IgD-negative memory B cell (primary cell): ENCODE results near the gene DPF1. TPM values are rescaled to one million over a fixed set of nuclear protein-coding genes. Genes with fewer than 3 reads are reported as not detected.

Experiments
- H3K27ac Mint-ChIP-seq, 3 donors: one replicate each; pipeline ENCODE4 v1.8.0; 2020 to 2022; ENCODE audit warnings: mild to moderate bottlenecking in 3 of 3, mixed read lengths in 3 of 3, moderate library complexity in 1 of 3
- H3K27me3 Mint-ChIP-seq: one replicate; pipeline ENCODE4 v1.8.0; 2021; ENCODE audit warnings: mixed read lengths
- H3K36me3 Mint-ChIP-seq: one replicate; pipeline ENCODE4 v1.8.0; 2020; ENCODE audit warnings: mild to moderate bottlenecking, mixed read lengths
- H3K4me1 Mint-ChIP-seq, 3 donors: one replicate each; pipeline ENCODE4 v1.8.0; 2020 to 2022; ENCODE audit warnings: mixed read lengths in 3 of 3, mild to moderate bottlenecking in 1 of 3
- H3K4me3 Mint-ChIP-seq, 4 donors: one replicate each; pipeline ENCODE4 v1.8.0; 2020 to 2022; ENCODE audit warnings: mild to moderate bottlenecking in 4 of 4, mixed read lengths in 4 of 4, moderate library complexity in 3 of 4
- H3K9me3 Mint-ChIP-seq, 3 donors: one replicate each; pipeline ENCODE4 v1.8.0; 2020 to 2021; ENCODE audit warnings: mixed read lengths in 3 of 3, mild to moderate bottlenecking in 1 of 3
- polyA plus RNA-seq: library from polyadenylated mRNA; unstranded; fragments of 300-500 nt; fragmentation: Illumina TruSeq; gene quantifications from one replicate; pipeline ENCODE4 v1.2.3, GENCODE V29; 2021

The DPF1 gene
- polyA plus RNA-seq, 1 donor from 2014 or later = 0.24 TPM

DNA sequence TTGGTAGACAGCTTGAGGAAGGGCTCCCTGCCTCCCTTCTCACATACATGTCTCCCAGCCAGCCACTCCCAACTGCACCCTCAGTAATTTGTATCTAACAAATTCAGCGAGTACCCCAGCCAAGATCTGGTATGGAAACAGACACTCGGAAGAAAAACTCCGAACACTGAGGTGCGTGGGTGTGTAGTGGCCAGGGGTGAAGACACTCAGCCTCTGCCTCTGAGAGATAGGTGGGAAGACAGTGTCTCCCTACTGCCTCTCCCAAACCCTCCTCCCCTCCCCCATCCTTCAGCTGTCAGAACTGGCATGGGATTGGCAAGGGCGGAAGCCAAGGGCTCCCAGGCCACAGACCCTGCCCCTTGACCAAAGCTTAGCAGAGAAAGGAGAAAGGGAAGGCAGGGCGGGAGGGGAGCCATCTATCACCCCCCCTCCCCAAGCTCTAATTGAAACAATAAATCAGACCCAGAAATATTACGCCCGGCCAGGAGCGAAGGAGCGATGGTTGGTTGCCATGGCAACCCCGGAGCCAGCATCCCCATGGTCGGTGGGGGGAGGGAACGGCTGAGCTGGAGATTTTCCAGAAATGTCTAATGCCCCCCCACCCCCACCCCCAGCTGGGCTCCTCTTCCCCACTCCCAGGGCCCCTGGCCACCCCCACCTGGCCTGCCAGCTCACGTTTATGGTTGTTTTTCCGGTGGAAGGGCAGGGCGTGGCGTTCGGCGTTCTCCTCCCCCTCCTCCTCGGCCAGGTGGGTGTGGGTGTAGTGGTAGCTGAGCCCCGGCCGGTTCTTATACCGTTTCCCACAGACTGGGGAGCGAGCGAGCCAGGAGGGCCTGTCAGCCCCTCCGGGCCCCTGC is 7.0 kb downstream of the DPF1 start:
- peaks cover 0 to 4% (median 0%) of the 10 kb centered on the region in 3 donors for H3K9me3 Mint-ChIP-seq
- H3K27ac Mint-ChIP-seq = no peak overlapping the region
- no peak overlapping the region for H3K4me3 Mint-ChIP-seq
- H3K4me1 Mint-ChIP-seq = peaks cover 6 to 15% (median 11%) of the 10 kb centered on the region in 3 donors
- no peaks in the 10 kb centered on the region for H3K36me3 Mint-ChIP-seq
- peaks cover 46% of the 10 kb centered on the region for H3K27me3 Mint-ChIP-seq

DNA sequence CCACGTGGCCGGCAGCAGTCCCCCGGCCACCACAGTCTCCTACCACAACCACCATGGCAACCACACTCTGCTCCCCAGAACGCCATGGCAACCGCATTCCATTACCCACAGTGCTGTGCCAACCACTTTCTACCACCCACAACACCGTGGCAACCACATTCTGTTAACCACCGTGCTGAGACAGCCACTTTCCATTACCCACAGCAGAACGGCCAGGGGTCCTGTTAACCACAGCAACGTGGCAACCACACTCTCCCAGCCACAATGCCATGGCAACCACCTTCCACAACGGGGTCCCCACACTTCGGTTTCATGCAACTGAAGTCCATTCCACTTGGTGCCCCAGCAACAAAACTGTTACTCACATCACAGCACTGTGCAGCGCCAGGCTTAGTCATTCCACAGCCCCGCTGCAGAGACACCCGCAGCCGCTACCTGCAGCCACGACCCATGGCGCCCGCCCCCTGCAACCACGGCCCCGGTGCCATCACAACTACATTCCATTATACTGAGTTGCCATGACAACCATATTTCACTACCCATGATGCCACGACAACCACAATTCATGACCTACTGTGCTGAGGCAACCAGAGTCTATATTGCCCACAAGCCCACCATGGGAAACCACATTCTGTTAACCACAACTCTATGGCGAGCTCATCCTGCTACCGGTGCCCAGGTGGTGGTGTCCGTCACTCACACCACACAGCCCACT is 10.0 kb downstream of the DPF1 start:
- Mint-ChIP-seq H3K4me3 (peak overlapping the region in 3 of 4 donors; percentile 18 to 88 (median 82)), H3K27ac (peak overlapping the region; percentile 74 to 84 (median 82)), H3K36me3 (no peaks in the 10 kb centered on the region), H3K27me3 (peaks cover 45% of the 10 kb centered on the region), H3K4me1 (peaks cover 15 to 19% (median 16%) of the 10 kb centered on the region in 3 donors), H3K9me3 (peaks cover 0 to 4% (median 0%) of the 10 kb centered on the region in 3 donors)

DNA sequence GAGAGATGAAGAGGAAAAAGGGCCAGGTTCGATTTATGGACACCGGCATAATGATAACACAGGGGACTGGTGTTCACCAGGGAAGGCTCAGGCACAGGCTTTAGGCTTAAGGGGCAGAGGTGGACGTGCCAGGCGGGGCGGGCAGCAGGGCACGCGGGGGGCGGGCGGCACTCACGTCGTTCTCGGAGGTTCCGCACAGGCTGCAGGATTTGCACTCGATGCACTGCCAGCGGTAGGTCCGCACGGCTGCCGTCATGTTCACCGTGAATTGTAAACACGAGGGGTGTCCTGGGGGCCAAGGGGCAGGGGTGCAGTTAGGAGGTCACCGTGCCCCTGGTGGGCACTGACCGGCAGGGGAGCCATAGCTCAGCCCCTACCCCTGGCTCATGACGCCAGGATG is 10.6 kb downstream of the DPF1 start:
- peak overlapping the region in 1 of 4 donors; percentile 88 for H3K4me3 Mint-ChIP-seq
- H3K27ac Mint-ChIP-seq = peak overlapping the region; percentile 74 to 84 (median 82)
- H3K27me3 Mint-ChIP-seq = peaks cover 41% of the 10 kb centered on the region

DNA sequence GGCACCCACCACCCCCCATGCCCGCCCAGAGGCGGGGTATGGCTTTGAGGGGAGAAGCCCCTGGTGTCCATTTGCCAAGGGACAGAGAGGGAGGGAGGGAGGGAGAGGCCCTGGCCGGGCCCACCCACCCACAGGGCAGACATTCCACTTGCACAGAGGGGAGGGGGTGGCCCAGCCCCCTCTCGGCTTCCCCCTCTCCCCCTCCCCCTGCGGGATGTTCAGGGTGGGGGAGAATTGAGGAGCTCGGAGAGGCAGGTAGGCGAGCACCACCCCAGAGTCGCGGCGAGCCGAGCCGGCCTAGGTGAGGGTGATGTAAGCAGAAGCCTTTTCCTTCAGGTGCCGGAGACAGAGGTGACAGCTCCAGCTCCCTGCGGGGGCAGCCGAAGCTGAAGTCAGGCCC is 12.3 kb downstream of the DPF1 start:
- H3K9me3 Mint-ChIP-seq = peaks cover 0 to 4% (median 0%) of the 10 kb centered on the region in 3 donors
- H3K36me3 Mint-ChIP-seq = peaks cover 6% of the 10 kb centered on the region
- no peak overlapping the region for H3K27ac Mint-ChIP-seq
- peaks cover 15 to 21% (median 16%) of the 10 kb centered on the region in 3 donors for H3K4me1 Mint-ChIP-seq
- H3K4me3 Mint-ChIP-seq = no peak overlapping the region
- peaks cover 40% of the 10 kb centered on the region for H3K27me3 Mint-ChIP-seq

More for the DNA sequence above, 10.6 kb downstream of the DPF1 start:
- Mint-ChIP-seq H3K36me3 (no peaks in the 10 kb centered on the region), H3K4me1 (peaks cover 15 to 19% (median 16%) of the 10 kb centered on the region in 3 donors), H3K9me3 (peaks cover 0 to 4% (median 0%) of the 10 kb centered on the region in 3 donors)

DNA sequence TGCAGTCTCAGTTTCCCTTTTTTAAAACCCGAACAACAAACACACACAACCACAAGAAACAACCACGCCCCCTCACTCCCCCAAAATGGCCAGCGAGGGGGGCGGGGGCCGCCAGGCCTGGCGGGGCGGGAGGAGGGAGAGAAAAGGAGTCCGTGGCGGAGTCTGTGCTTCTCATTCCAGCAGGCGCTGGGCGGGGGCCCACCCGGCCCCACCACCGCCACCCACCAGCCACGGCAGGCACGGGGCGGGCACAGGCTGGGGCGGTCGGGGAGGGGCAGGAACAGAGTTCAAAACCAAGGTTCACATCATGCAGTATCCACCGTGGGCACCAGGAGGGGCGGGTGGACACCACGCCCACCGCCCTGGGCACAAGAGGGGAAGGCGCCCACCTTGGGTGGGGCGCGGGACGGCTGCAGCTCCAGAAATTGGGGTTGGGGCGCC is 12.9 kb downstream of the DPF1 start:
- peaks cover 0 to 4% (median 0%) of the 10 kb centered on the region in 3 donors for H3K9me3 Mint-ChIP-seq
- H3K27ac Mint-ChIP-seq = no peak overlapping the region
- H3K4me1 Mint-ChIP-seq = peaks cover 15 to 21% (median 16%) of the 10 kb centered on the region in 3 donors
- peak overlapping the region in 1 of 4 donors; percentile 30 for H3K4me3 Mint-ChIP-seq
- peaks cover 39% of the 10 kb centered on the region for H3K27me3 Mint-ChIP-seq
- H3K36me3 Mint-ChIP-seq = peaks cover 8% of the 10 kb centered on the region

DNA sequence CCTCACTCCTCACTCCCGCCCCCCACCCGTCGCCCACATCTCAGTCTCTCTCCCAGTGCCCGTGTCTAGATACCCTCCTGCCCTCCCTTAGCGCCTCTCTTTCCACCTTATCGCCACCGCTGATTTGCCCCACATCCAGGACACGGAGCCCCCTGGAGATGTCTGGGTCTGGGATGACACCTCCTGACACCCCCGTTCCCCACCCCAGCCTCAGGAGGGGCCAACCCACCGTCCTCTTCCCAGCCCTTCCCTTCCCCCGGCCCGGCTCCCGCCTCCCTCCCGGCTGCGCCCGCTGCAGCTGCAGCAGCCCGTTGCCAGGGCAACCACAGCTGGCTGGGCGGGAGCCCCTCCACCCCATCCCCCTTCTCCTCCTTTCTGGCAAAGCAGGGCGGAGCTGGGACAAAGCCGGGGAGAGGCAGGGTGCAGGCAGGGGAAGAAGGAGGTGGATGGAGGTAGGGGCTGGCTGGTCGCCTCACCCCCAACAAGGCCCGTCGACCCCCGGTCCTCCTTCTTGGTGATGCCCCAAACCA is 13.5 kb downstream of the DPF1 start:
- H3K27ac Mint-ChIP-seq = peak overlapping the region in 1 of 3 donors; percentile 25
- peaks cover 34% of the 10 kb centered on the region for H3K27me3 Mint-ChIP-seq
- peaks cover 0 to 4% (median 0%) of the 10 kb centered on the region in 3 donors for H3K9me3 Mint-ChIP-seq
- H3K4me1 Mint-ChIP-seq = peaks cover 15 to 21% (median 16%) of the 10 kb centered on the region in 3 donors
- peak overlapping the region in 1 of 4 donors; percentile 12 for H3K4me3 Mint-ChIP-seq
- peaks cover 8% of the 10 kb centered on the region for H3K36me3 Mint-ChIP-seq

DNA sequence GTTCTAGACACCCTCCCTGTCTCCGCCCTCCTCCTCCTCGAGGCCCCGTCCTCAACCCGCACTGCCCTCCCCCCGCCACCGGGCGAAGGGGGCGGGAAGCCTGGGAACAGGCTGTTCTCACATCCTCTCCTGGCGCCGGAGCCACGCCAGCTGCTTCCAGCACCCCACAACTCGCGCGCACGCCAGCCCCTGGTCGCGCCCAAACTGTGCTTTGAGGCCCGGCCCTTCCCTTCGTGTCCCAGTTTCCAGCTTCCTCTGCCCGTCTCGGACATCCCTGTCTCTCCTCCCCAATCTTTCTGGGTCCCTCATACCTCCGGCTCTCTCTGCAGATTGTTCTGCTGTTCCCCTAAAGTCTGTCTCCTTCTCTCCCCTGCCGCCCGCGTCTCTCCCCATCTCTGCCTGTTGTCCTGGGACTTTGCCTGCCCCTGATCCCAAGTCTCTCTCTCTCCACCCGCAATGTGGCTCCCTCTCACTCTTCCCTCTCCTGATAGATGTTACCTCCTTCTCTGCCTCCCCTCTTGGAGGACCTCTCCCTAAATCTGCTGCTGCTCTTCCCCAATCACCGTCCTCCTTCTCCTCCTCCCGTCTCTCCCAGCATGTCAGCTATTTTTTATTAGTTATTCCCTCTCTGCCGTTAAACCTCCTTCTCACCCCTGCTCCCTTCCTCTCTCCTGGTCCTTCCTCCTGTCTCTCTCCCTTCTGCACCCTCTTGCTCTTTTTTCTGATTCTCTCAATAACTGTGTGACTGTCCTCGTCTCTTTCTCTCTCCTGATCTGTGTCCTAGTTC is 14.2 kb downstream of the DPF1 start:
- Mint-ChIP-seq H3K4me3 (peak overlapping the region in 1 of 4 donors; percentile 84), H3K27ac (peak overlapping the region in 2 of 3 donors; percentile 25 to 47), H3K36me3 (peaks cover 10% of the 10 kb centered on the region), H3K4me1 (peaks cover 15 to 21% (median 16%) of the 10 kb centered on the region in 3 donors), H3K27me3 (peaks cover 34% of the 10 kb centered on the region), H3K9me3 (peaks cover 0 to 4% (median 0%) of the 10 kb centered on the region in 3 donors)

DNA sequence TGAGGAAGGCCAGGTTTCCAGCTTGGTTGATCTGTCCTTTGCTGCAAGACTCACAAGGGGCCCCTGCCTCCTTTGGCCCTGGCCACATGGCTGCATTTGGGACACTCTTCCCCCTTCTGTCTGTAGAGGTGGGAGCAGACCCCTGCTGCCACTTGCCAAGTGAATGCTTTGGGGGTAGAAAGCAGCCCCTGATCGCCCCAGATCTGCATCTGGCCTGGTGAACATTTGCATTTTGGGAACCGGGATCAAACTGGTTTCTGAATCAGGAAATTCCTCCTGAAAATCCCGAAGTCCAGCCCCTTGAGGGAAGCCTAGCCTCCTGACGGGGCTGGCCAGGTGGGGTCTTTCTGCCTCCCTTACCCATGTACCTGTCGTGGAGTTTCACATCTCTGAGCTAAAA is 14.9 kb downstream of the DPF1 start:
- Mint-ChIP-seq H3K4me1 (peaks cover 13 to 16% (median 13%) of the 10 kb centered on the region in 3 donors), H3K4me3 (no peak overlapping the region), H3K27ac (peak overlapping the region in 1 of 3 donors; percentile 28)

DNA sequence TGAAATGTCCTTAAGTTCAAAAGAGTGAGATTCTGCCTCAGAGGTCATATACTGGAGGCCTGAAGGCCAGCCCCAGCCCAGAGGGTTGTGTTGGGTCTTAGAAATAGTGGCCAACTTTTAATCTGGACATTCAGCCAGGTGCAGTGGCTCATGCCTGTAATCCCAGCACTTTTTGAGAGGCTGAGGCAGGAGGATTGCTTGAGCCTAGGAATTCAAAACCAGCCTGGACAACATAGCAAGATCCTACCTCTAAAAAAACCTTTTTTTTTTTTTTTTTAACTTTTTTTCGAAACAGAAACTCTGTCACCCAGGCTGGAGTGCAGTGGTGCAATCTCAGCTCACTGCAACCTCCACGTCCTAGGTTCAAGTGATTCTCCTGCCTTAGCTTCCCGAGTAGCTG is 15.5 kb downstream of the DPF1 start:
- H3K27ac Mint-ChIP-seq = no peak overlapping the region
- H3K36me3 Mint-ChIP-seq = peaks cover 10% of the 10 kb centered on the region
- peak overlapping the region in 1 of 4 donors; percentile 58 for H3K4me3 Mint-ChIP-seq
- peaks cover 9 to 12% (median 10%) of the 10 kb centered on the region in 3 donors for H3K4me1 Mint-ChIP-seq
- no peaks in the 10 kb centered on the region for H3K9me3 Mint-ChIP-seq
- peaks cover 22% of the 10 kb centered on the region for H3K27me3 Mint-ChIP-seq

More for the DNA sequence above, 14.9 kb downstream of the DPF1 start:
- peaks cover 28% of the 10 kb centered on the region for H3K27me3 Mint-ChIP-seq
- H3K36me3 Mint-ChIP-seq = peaks cover 10% of the 10 kb centered on the region
- H3K9me3 Mint-ChIP-seq = peaks cover 0 to 4% (median 0%) of the 10 kb centered on the region in 3 donors

DNA sequence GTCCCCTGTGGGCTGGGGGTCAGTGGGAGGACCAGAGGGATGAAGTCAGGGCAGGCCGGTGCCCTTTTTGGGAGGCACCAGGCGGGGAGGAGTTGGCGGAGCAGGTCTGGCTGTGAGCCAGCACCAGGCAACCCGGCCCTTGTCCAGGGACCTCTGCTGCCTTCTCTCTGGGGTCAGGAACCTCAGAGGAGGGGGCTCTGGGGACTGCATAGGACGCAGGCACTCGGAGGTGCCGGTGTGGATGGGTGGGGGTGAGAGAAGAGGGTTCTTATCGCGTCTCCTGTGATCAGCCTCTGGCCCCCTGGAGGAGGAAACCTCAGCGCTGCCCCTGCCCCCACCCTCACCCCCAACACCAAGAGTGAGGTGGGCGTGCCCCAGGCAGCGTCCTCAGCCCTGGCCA is 16.5 kb downstream of the DPF1 start:
- H3K4me1 Mint-ChIP-seq = peaks cover 6 to 10% (median 9%) of the 10 kb centered on the region in 3 donors
- H3K27me3 Mint-ChIP-seq = peaks cover 16% of the 10 kb centered on the region
- no peak overlapping the region for H3K27ac Mint-ChIP-seq
- peaks cover 15% of the 10 kb centered on the region for H3K36me3 Mint-ChIP-seq
- H3K4me3 Mint-ChIP-seq = no peak overlapping the region
- no peaks in the 10 kb centered on the region for H3K9me3 Mint-ChIP-seq

DNA sequence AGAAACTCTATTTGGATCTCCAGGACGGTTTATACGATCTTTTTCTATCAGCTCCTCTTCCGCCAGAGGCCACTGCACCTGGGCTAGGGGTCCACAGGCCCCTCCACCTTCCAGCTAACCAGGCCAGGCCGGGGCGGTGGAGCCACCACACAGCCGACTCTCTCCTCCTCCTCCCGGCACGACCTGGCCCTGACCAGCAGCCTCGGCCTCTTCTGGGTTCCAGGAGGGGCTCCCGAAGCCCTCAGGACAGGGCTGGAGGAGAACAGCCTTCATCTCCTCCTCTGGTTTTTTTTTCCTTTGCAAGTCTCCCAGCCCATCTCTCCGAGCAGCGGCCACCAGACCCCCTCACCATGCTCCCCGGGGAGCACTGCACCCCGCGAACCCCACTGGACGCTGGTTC is 17.1 kb downstream of the DPF1 start:
- Mint-ChIP-seq H3K4me3 (no peak overlapping the region), H3K27ac (no peak overlapping the region), H3K9me3 (no peaks in the 10 kb centered on the region), H3K4me1 (peaks cover 6 to 10% (median 9%) of the 10 kb centered on the region in 3 donors), H3K36me3 (peaks cover 16% of the 10 kb centered on the region), H3K27me3 (peaks cover 15% of the 10 kb centered on the region)

DNA sequence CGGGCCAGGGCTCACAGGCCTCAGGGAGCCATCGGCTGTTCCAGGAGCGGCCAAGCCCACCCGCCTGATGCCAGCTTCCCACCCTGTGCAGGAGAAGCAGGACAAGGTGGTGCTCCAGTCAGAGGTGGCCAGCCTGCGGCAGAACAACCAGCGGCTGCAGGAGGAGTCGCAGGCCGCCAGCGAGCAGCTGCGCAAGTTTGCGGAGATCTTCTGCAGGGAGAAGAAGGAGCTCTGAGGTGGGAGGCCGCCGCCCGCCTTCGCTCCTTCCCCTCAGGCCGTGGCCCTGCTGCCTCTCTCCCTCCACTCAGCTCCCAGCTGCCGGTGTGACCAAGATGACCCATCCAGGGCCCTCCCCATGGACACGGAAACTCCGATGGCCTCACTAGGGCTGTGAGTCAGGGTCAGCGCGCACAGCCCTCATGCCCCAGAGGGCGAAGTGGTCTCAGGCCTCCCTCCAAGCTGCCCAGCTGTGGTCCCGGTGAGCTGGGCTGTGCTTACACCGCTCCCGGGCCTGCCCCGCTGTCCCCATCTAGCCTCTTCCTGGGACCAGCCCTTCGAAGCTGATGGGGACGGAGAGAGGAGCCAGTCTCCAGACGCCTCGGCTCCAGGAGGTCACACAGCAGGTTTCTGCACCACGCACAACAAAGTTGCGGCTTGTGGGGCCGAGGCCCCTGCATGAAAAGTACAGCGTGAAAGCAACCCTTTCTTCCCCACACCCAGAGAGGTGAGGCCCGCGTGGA is 17.8 kb downstream of the DPF1 start:
- H3K27me3 Mint-ChIP-seq = peaks cover 15% of the 10 kb centered on the region

DNA sequence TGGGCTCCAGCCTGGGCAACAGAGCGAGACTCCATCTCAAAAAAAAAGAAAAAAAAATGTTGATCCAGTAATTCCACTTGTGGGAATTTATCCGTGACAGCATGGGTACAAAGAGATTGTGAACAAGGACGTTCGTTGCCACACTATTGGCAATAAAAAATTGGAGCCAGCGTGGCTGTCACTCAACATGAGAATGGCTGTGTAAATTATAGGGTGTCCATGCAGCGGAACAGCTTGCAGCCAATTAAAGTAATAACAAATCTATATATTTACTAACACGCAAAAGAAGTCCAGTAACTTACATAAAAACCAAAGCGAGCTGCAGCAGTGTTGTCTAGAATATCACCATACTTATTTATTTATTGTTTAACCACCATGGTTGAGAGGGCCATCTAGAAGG is 19.3 kb downstream of the DPF1 start:
- Mint-ChIP-seq H3K4me1 (peaks cover under 1 to 1% (median 1%) of the 10 kb centered on the region in 3 donors), H3K9me3 (no peaks in the 10 kb centered on the region), H3K27ac (no peak overlapping the region), H3K36me3 (peaks cover 22% of the 10 kb centered on the region), H3K27me3 (peaks cover 3% of the 10 kb centered on the region), H3K4me3 (no peak overlapping the region)

More for the DNA sequence above, 17.8 kb downstream of the DPF1 start:
- Mint-ChIP-seq H3K4me1 (peaks cover 6 to 10% (median 9%) of the 10 kb centered on the region in 3 donors), H3K36me3 (peaks cover 20% of the 10 kb centered on the region), H3K27ac (no peak overlapping the region), H3K9me3 (no peaks in the 10 kb centered on the region), H3K4me3 (no peak overlapping the region)
